ENCODE results near the gene ZG16B. TPM values are rescaled to one million over a fixed set of nuclear protein-coding genes. Genes with fewer than 3 reads are reported as not detected.

The ZG16B gene
- total RNA-seq, 1 experiment from 2014 or later: 2.3 TPM

GRCh38 chr16:2816751-2817339, 13.3 kb upstream of the ZG16B start, which contains the start of gene PRSS21:
Gene PRSS21, plus strand, starts transcription at chr16:2817237. Its CDS starts 32 bp downstream, at chr16:2817269.
- DNase-seq (ENCODE audit: low read depth, low spot score) (no peak), ATAC-seq (peak; percentile 71)
- TF ChIP-seq CBX3 (IDR thresholded peaks at IDR 0.05; ENCODE audit: low read depth): no peak
- no peak for TF ChIP-seq ZNF274 (IDR thresholded peaks at IDR 0.05; ENCODE audit: low read depth, low read length)
- TF ChIP-seq ELF1 (IDR thresholded peaks at IDR 0.05; ENCODE audit: borderline replicate concordance, low read depth): no peak
- TF ChIP-seq SRF (IDR thresholded peaks at IDR 0.05; ENCODE audit: low read depth): no peak
- TF ChIP-seq CTCF (IDR thresholded peaks at IDR 0.05 in 2 of 3, conservative IDR thresholded peaks at IDR 0.05 in 1 of 3; ENCODE audit: borderline replicate concordance in 1 of 3, insufficient read depth in 1 of 3, low read depth in 2 of 3, low read length in 2 of 3): peak in 2 of 3 experiments; percentile 34 to 42; a peak in 2 of 6 replicates
- no peaks in the 10 kb centered on the region for H3K9me3 ChIP-seq (ENCODE audit: control insufficient read depth in 1 of 2, insufficient read depth in 1 of 2, low read depth in 1 of 2, low read length in 2 of 2)
- ChIA-PET CTCF (interaction anchor here (0.6 to 1.0 kb wide), 2 partner anchors 51 to 59 kb away, joined by 3 read pairs; no protein-coding TSS in a partner anchor), RAD21 (ENCODE audit: low non-redundant PET in 1 of 2, low total read pairs in 2 of 2, uncharacterized antibody in 2 of 2, unreplicated experiment in 2 of 2) (no interaction called here), POLR2A (no interaction called here)
- H3K4me3 ChIP-seq (replicated peaks in 1 of 2; ENCODE audit: low read depth in 1 of 2, low read length in 2 of 2): no peak within 1 kb of the TSS
- no peaks in the 10 kb centered on the region for H3K36me3 ChIP-seq (ENCODE audit: control insufficient read depth in 1 of 2, insufficient read depth in 2 of 2, low read length in 2 of 2)
- H3K9ac ChIP-seq (ENCODE audit: low read length): no peak within 1 kb of the TSS
- BruUV-seq (replicated peaks): no TSS peak
- no peak within 1 kb of the TSS for H3K27ac ChIP-seq (ENCODE audit: low read depth, low read length)
- no peak within 1 kb of the TSS for H2AFZ ChIP-seq (ENCODE audit: low read depth, low read length, poor library complexity, severe bottlenecking)
- no peaks in the 10 kb centered on the region for H3K27me3 ChIP-seq (ENCODE audit: insufficient read depth, low read length)
- intact Hi-C loops (cut with micrococcal nuclease): no loop called here
- no peaks in the 10 kb centered on the region for H4K20me1 ChIP-seq (ENCODE audit: insufficient read depth)
- H3K79me2 ChIP-seq (ENCODE audit: insufficient read depth, low read length): no peaks in the 10 kb centered on the region
- H3K4me2 ChIP-seq (ENCODE audit: low read length): no peak within 1 kb of the TSS
- no peaks in the 10 kb centered on the region for H3K9me2 ChIP-seq (ENCODE audit: insufficient read depth)
- H3K4me1 ChIP-seq (ENCODE audit: control insufficient read depth in 1 of 2, insufficient read depth in 2 of 2, low read length in 2 of 2): peaks cover under 1 to 2% of the 10 kb centered on the region in 2 experiments; a peak in 1 of 4 replicates
